ENCODE results near the gene ZNF839.

Gene ZNF839

DNA sequence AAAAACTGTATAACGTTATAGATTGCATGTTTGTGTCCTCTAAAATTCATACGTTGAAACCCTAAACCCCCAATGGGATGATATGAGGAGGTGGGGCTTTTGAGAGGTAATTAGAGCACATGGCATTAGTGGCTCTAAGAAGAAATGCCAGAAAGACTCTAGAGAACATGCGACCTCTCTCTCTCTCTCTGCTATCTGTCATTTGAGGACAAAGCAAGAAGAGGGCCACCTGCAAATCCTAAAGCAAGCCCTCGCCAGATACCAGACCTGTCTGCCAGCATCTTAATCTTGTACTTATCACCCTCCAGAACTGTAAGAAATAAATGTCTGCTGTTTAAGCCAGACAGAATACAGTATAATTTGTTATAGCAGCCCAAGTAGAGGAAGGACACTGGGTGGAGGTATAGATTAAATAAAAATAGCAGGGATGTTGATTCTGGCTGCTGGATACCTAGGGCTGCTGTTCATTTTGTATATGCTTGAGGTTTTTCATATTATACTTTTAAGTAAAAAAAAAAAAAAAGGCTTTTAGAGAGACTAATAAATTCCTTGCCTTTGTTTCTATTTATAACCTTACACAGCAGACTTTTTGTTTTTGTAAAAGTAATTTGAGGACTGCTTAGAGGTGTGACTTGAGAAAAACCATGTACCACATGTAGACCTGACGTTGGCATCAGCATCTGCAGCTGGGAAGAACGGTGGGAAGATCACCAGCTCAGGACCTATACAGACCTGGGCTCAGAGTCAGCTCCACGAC lies 41.5 kb upstream of the ZNF839 start:
- Histone ChIP-seq H3K27me3 (ENCODE audit: insufficient read depth, low read length, poor library complexity, severe bottlenecking) (no peaks in the 10 kb centered on the region), H3K79me2 (ENCODE audit: insufficient read depth, low read length) (no peaks in the 10 kb centered on the region), H2AFZ (ENCODE audit: low read length) (no peak overlapping the region), H3K9ac (ENCODE audit: low read depth, low read length, poor library complexity, severe bottlenecking) (no peak overlapping the region), H3K4me3 (ENCODE audit: low read length, poor library complexity, severe bottlenecking) (no peak overlapping the region), H3K36me3 (ENCODE audit: insufficient read depth, low read length) (no peaks in the 10 kb centered on the region), H4K20me1 (ENCODE audit: insufficient read depth, low read length, poor library complexity, severe bottlenecking) (no peaks in the 10 kb centered on the region), H3F3A (ENCODE audit: low read depth) (no peaks in the 10 kb centered on the region), H3K9me3 (ENCODE audit: insufficient read depth, low read depth, low read length) (no peaks in the 10 kb centered on the region), H3K9me2 (replicated peaks; ENCODE audit: low read depth, low read length) (no peaks in the 10 kb centered on the region), H3K4me2 (ENCODE audit: low read depth, low read length, poor library complexity, severe bottlenecking) (no peak overlapping the region), H3K4me1 (ENCODE audit: insufficient read depth, low read length, poor library complexity, severe bottlenecking) (no peaks in the 10 kb centered on the region)
- TF ChIP-seq, protein P1, sequence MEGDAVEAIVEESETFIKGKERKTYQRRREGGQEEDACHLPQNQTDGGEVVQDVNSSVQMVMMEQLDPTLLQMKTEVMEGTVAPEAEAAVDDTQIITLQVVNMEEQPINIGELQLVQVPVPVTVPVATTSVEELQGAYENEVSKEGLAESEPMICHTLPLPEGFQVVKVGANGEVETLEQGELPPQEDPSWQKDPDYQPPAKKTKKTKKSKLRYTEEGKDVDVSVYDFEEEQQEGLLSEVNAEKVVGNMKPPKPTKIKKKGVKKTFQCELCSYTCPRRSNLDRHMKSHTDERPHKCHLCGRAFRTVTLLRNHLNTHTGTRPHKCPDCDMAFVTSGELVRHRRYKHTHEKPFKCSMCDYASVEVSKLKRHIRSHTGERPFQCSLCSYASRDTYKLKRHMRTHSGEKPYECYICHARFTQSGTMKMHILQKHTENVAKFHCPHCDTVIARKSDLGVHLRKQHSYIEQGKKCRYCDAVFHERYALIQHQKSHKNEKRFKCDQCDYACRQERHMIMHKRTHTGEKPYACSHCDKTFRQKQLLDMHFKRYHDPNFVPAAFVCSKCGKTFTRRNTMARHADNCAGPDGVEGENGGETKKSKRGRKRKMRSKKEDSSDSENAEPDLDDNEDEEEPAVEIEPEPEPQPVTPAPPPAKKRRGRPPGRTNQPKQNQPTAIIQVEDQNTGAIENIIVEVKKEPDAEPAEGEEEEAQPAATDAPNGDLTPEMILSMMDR (conservative IDR thresholded peaks at IDR 0.05; ENCODE audit: low read length): no peak
- TF ChIP-seq EZH2phosphoT487 (IDR thresholded peaks at IDR 0.05; ENCODE audit: borderline replicate concordance): no peak

DNA sequence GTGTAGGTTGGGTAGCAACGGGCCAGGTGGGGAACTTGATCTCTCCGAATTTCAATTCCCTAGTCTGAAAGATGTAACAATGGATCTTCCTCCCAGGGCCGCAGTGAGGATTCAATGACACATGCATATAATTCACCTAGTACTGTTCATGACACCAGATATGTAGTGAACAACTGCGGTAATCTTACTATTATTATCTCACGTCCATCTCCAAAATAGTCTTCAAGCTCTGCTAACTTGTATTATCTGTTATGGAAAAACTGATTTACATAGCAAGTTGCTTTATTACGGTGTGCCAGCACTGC lies 41.0 kb upstream of the ZNF839 start:
- H3K9me2 ChIP-seq (replicated peaks; ENCODE audit: low read depth, low read length): no peaks in the 10 kb centered on the region
- no peak overlapping the region for H3K4me2 ChIP-seq (ENCODE audit: low read depth, low read length, poor library complexity, severe bottlenecking)
- no peaks in the 10 kb centered on the region for H3K79me2 ChIP-seq (ENCODE audit: insufficient read depth, low read length)
- no peaks in the 10 kb centered on the region for H3K27me3 ChIP-seq (ENCODE audit: insufficient read depth, low read length, poor library complexity, severe bottlenecking)
- no peaks in the 10 kb centered on the region for H4K20me1 ChIP-seq (ENCODE audit: insufficient read depth, low read length, poor library complexity, severe bottlenecking)
- no peaks in the 10 kb centered on the region for H3F3A ChIP-seq (ENCODE audit: low read depth)
- no peak overlapping the region for H2AFZ ChIP-seq (ENCODE audit: low read length)
- H3K9ac ChIP-seq (ENCODE audit: low read depth, low read length, poor library complexity, severe bottlenecking): no peak overlapping the region
- no peaks in the 10 kb centered on the region for H3K36me3 ChIP-seq (ENCODE audit: insufficient read depth, low read length)
- no peaks in the 10 kb centered on the region for H3K9me3 ChIP-seq (ENCODE audit: insufficient read depth, low read depth, low read length)
- H3K4me3 ChIP-seq (ENCODE audit: low read length, poor library complexity, severe bottlenecking): no peak overlapping the region
- H3K4me1 ChIP-seq (ENCODE audit: insufficient read depth, low read length, poor library complexity, severe bottlenecking): no peaks in the 10 kb centered on the region
- no peak for TF ChIP-seq EZH2phosphoT487 (IDR thresholded peaks at IDR 0.05; ENCODE audit: borderline replicate concordance)
- TF ChIP-seq, protein P1 (conservative IDR thresholded peaks at IDR 0.05; ENCODE audit: low read length): no peak

DNA sequence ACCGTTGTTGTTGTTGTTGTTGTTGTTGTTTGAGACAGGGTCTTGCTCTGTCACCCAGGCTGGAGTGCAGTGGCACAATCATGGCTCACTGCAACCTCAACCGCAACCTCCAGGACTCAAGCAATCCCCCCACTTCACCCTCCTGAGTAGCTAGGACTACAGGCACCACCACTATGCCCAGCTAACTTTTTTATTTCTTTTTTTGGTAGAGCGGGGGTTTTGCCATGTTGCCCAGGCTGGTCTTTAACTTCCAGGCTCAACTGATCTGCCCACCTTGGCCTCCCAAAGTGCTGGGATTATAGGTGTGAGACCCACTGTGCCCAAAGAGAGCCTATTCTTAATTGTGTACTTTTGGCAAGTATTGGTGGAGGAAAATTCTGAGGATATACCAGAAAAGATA lies 40.3 kb upstream of the ZNF839 start:
- no peak overlapping the region for H3K4me2 ChIP-seq (ENCODE audit: low read depth, low read length, poor library complexity, severe bottlenecking)
- TF ChIP-seq, protein P1 (conservative IDR thresholded peaks at IDR 0.05; ENCODE audit: low read length): no peak
- TF ChIP-seq EZH2phosphoT487 (IDR thresholded peaks at IDR 0.05; ENCODE audit: borderline replicate concordance): no peak
- no peaks in the 10 kb centered on the region for H3K4me1 ChIP-seq (ENCODE audit: insufficient read depth, low read length, poor library complexity, severe bottlenecking)
- no peaks in the 10 kb centered on the region for H3K79me2 ChIP-seq (ENCODE audit: insufficient read depth, low read length)
- no peaks in the 10 kb centered on the region for H3F3A ChIP-seq (ENCODE audit: low read depth)
- H4K20me1 ChIP-seq (ENCODE audit: insufficient read depth, low read length, poor library complexity, severe bottlenecking): no peaks in the 10 kb centered on the region
- no peaks in the 10 kb centered on the region for H3K9me2 ChIP-seq (replicated peaks; ENCODE audit: low read depth, low read length)
- H3K36me3 ChIP-seq (ENCODE audit: insufficient read depth, low read length): no peaks in the 10 kb centered on the region
- H2AFZ ChIP-seq (ENCODE audit: low read length): no peak overlapping the region
- H3K9ac ChIP-seq (ENCODE audit: low read depth, low read length, poor library complexity, severe bottlenecking): no peak overlapping the region
- H3K4me3 ChIP-seq (ENCODE audit: low read length, poor library complexity, severe bottlenecking): no peak overlapping the region
- H3K27me3 ChIP-seq (ENCODE audit: insufficient read depth, low read length, poor library complexity, severe bottlenecking): no peaks in the 10 kb centered on the region
- H3K9me3 ChIP-seq (ENCODE audit: insufficient read depth, low read depth, low read length): no peaks in the 10 kb centered on the region

All from Loucy (cell line).